WTC11 (cell line): ENCODE results near the gene SDC4.

ENCODE experiments used
- FOXK1 ChIP-seq: sonication (generic); formaldehyde crosslinking; IDR thresholded peaks from 2 replicates; pipeline ENCODE4 v1.8.0; 2022; ENCODE audit warnings: mild to moderate bottlenecking, moderate library complexity, missing genetic modification reagents
- TF ChIP-seq, protein P1 (sequence below): fragments of 200-600 bp; IDR thresholded peaks from 2 replicates; pipeline ENCODE4 v1.8.0; 2022; ENCODE audit warnings: antibody characterized with exemption

GRCh38 chr20:45337367-45338120 is 10.7 kb downstream of the SDC4 start:
- TF ChIP-seq, protein P1, sequence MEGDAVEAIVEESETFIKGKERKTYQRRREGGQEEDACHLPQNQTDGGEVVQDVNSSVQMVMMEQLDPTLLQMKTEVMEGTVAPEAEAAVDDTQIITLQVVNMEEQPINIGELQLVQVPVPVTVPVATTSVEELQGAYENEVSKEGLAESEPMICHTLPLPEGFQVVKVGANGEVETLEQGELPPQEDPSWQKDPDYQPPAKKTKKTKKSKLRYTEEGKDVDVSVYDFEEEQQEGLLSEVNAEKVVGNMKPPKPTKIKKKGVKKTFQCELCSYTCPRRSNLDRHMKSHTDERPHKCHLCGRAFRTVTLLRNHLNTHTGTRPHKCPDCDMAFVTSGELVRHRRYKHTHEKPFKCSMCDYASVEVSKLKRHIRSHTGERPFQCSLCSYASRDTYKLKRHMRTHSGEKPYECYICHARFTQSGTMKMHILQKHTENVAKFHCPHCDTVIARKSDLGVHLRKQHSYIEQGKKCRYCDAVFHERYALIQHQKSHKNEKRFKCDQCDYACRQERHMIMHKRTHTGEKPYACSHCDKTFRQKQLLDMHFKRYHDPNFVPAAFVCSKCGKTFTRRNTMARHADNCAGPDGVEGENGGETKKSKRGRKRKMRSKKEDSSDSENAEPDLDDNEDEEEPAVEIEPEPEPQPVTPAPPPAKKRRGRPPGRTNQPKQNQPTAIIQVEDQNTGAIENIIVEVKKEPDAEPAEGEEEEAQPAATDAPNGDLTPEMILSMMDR = no peak
- TF ChIP-seq FOXK1 (CRISPR knock-in tag) = no peak
